Ovary (tissue), 3 donors: ENCODE data around the gene LRP1B.

Source experiments
- CTCF ChIP-seq, 3 donors: fragments of 450-650 bp in 2 of 3; fragments of 200-600 bp in 1 of 3; IDR thresholded peaks; one replicate each; pipeline versions ENCODE4 v1.5.1 to v1.8.0; 2016 to 2022; ENCODE audit warnings: antibody characterized with exemption in 3 of 3, mild to moderate bottlenecking in 1 of 3
- POLR2A ChIP-seq: fragments of 450-650 bp; IDR thresholded peaks from one replicate; pipeline ENCODE4 v1.6.1; 2017; ENCODE audit warnings: antibody characterized with exemption, mild to moderate bottlenecking, moderate library complexity
- donor health status: DM: no; HTN: no; CAD: no.

GRCh38 chr2:140695155-140695554 is 1435.7 kb downstream of the LRP1B start:
- TF ChIP-seq CTCF (IDR thresholded peaks at IDR 0.05) = no peak
- no peak for TF ChIP-seq POLR2A
